Endometrial microvascular endothelial cells (primary cell): ENCODE data around the gene MEGF11. TPM values are rescaled to one million over a fixed set of nuclear protein-coding genes. Genes with fewer than 3 reads are reported as not detected.

Experiments
- in situ Hi-C: cut with HindIII; loops from 2 replicates; pipeline ENCODE4 v1.10.0; 2017; ENCODE audit warnings: low sequenced_read_pairs, low pct_unique_long_range_greater_than_20kb; ENCODE audit errors: inconsistent ontology term
- total RNA-seq: library from RNA; depleted of rRNA; stranded (reverse); fragments of >200 nt; gene quantifications from one replicate; pipeline ENCODE4 v1.2.3, GENCODE V29; 2015; ENCODE audit errors: inconsistent ontology term

Gene MEGF11
- total RNA-seq, 1 donor from 2014 or later: not detected

DNA sequence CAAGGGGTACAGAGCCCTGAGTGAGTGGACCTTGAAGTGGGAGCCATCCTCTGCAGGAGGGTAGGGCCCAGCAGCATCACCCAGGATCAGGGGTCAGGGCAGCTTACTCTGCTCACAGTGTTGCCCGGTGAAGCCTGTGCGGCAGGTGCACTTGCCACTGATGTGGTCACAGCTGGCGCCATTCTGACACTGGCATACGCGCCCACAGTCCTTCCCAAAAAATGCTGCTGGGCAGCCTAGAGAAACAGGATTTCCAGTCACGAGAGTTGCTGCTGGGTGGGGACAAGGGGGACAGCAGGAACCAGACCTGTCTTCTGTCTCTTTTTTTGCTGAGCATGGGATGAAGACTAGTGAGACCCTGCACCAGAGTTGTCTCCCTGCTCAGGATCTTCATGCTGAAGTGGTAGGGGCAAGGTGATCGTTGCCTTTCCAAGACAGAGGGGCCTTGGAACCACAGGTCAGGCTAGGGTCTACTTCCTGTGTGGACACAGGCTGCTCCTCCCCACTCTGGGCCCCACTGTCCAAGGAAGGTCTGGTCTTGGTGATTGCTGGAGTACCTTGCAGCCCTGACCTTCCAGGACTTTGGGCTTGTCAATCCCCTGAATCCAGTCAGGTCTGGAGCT, 337.4 kb downstream of the MEGF11 start:
- in situ Hi-C loops: no loop called here

DNA sequence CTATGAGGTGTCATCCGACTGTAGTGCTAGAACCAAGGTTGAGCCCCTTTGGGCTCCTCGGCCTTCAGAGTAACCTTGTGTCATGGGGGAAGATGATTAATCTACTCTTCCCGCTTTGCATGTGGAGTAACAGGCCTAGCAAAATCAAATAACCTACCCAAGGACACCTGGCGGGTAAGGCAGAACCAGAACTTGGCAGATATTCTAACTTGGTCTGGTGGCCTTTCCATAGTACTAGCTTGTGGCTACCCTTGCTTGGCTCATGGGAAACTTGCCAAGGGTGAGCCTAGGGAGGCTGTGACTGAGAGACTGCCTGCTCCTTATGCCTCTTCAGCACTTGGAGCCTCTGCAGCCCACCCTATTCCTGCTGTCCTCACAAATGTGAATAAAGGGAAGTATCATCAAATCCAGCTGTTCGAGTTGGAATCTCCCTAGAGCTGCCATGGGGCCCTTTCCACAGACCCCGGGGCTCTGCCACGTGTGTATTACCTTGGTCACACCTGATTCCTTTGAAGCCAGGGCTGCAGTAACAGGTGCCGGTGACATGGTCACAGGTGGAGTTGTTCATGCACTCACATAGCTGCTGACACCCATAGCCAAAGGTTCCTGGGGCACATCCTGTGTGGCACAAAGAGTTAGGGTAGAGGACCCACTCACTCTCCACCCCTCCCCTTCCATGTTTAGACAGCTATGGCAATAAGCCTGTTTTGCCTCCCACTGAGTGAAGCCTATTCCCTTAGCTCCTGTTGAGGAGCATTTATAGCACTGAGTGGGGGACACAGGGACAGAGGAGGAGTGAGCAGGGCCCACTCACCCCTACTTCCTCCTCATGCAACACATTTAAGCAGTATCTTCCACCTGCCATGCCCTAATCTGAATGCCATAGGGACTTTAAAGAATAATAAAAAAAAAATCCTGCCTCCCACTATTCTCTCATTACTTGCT, 338.3 kb downstream of the MEGF11 start:
- in situ Hi-C loops: no loop called here

DNA sequence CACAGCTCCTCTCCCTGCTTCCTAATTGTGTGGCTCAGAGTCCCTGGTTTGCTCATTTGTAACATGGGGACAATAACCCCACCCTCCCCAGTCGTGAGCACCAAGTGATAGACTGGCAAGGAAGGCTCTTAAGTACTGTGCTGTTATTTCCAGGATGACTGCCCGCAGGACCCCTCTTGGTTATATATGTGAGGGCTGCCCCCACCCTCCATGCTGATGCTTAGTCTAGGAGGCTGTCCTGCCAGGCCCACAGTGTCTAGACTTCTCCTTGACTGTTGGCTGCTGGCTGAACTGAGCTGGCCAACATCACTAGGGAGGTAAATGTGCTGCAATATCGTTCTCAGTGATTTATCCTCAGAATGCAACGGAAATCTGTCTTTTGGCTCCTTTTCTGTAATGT, 339.2 kb downstream of the MEGF11 start:
- in situ Hi-C loops: no loop called here

- in situ Hi-C loops: no loop called here
Observed at GRCh38 chr15:65913631-65914199, 339.8 kb downstream of the MEGF11 start.

DNA sequence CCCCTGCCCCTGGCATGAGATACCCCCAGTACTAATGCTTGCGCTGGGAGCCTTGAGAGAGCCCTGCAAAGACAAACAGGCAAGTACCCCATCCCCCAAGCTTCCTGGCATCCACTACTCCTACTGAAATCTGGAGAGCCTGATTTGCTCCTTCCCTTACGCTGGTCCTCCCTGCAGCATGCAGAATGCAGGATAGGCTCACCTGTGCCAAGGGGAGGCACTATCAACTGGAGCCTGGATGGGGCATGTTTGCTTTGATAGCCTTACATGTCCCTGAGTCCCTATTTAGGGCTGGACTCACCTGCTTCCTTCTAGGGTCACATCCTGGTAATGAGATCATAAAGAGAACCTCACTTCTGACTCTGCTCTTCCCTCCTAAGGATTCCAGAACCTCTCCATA, 341.3 kb downstream of the MEGF11 start:
- in situ Hi-C loops: no loop called here

- in situ Hi-C loops: no loop called here
Observed at GRCh38 chr15:65910341-65910740, 343.2 kb downstream of the MEGF11 start.

DNA sequence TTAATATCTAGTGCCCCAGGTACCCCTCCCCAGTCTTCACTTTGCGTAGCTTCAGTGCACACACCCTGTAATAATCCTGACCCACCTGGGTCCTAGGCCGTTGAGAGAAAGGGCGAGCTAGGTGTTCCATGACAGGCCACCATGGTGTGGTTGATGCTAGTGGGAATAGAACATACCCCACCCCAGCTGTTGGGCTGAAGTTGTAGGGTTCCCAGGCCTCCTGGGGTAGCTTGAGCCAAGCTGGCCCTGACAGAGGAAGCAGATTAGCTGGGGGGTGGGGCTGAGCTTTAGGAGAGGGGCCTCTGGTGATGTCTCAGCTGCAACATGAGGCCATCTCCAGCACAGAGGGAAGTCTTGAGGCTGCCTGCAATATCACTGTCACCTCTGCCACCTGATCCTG, 343.7 kb downstream of the MEGF11 start:
- in situ Hi-C loops: no loop called here

- in situ Hi-C loops: no loop called here
Observed at GRCh38 chr15:65908876-65909275, 344.7 kb downstream of the MEGF11 start.

GRCh38 chr15:65907661-65908060, 345.9 kb downstream of the MEGF11 start:
- in situ Hi-C loops: no loop called here

GRCh38 chr15:65906396-65906795, 347.2 kb downstream of the MEGF11 start:
- in situ Hi-C loops: no loop called here

DNA sequence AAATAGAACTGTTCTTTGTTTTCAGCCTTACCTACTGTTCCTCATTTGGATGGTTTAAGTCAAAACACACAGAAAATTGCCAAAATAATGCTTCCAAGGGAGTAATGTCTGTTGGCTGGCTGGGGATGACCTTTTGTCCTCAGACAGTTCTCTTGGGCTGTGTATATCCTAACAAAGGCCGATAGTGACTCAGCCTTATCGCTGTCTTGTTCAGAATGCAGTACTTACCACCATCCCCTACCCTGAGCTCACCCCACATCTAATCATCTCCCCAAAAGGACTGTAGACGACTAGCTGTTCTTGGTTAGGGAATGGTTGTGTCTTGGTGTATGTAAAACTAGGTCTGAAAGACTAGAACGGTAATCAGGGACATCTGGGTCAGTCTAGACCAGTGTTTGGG, 349.2 kb downstream of the MEGF11 start:
- in situ Hi-C loops: no loop called here

DNA sequence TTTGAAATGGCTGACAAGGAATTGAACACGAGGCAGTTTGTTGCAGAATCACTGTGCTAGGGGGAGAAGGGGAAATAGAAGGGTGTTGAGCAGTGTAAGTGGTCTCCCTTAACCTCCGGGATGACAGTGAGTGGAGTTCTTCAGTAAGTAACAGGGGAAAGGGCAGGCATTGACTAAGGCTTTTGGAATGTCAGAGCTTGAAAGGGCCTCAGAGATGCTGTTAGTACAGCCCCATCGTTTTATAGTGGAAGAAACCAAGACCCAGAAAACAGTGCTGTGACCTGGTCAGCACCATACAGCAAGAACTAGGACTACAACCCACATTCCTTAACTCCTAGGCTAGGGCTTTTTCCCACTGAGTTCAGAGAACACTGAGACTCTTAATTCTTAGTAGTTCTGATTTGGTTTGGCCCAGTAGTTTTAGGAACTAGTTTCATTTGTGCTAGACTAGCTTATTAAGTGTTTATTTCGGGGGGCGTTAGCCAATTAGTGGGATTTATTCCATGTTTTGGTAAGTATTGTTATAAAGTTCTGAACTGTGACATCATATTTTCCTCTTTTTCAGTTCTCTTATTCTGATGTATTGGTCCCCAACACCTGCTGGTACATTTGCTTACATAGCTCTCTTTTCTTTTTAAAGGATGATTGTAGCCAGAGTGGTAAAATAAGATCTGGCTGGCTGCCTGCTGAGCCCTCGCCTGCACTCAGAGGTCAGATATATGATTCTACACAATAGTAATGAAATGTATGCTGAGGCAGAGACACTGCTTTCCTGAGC, 350.1 kb downstream of the MEGF11 start:
- in situ Hi-C loops: no loop called here

DNA sequence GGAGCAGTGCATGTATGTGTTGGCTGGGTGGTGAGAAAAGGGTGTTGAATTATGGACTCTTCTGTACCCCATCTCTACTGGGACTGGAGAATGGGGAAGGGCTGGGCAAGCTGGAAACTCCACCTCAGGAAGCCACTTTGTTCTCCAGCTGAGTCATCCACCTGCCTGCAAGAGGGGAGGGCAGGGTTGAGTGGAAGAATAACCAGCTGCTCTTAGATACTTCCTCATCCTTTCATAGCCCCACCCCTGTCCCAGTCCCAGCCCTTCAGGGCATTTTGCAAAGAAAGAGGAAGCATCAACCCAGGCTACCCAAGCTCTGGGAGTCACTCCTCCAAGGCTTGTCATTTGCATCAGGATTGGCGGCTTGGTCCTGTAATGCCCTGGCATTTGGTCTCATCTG, 351.2 kb downstream of the MEGF11 start:
- in situ Hi-C loops: no loop called here

DNA sequence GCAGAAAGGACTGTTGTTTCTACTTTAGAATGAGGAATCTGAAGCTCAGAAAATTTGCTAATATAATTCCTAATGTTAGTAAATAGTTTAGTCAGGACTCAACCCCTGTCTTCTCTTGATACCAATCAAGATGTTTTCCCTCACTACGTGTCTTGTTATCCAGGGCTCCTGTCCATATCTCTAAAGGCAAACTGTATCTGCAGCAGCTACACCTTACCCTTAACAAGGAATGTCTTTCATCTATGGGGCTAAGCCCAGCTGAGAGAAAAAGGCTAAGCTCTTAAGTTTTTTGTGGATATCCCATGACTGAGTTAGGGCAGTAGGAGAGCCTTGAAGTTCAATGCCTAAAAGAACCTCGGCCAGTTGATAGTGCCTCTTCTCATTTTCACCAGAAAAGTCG, 351.7 kb downstream of the MEGF11 start:
- in situ Hi-C loops: no loop called here

GRCh38 chr15:65901336-65901735, 352.2 kb downstream of the MEGF11 start:
- in situ Hi-C loops: no loop called here

DNA sequence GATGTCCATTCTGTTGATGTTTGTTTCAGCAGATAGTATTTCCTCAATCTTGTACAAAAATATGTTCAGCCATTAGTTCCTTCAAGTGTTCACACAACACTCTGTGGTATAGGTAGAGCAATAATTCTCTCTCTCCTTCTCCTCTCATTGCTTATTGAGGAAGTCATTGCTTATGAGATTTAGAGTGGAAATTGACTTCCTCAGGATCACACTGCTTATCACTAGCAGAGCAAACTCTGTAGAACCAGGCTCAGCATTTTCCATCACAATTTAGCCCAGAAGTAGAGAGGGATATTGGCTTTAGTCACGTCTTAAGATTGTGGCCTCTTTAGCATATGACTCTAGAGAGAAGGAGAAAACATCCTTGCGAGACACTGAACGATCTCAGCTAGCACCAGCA, 353.1 kb downstream of the MEGF11 start:
- in situ Hi-C loops: no loop called here

GRCh38 chr15:65896236-65896635, 357.3 kb downstream of the MEGF11 start:
- in situ Hi-C loops: no loop called here

DNA sequence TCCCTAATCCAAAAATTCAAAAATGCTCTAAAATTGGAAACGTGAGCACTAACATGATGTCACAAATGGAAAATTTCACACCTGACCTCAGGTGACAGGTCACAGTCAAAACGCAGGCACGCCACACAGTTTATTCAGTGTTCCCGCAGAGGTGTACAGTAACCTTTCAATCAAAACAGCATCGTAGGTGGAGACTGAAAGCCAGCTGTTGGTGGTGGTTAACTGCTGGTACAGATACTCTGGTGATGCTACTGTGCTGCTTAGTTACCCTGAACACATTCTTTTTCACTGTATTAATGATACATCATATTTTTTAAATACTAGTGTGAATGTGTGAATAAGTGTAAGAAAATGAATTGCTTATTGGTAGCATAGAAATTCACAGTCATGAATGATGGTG, 360.5 kb downstream of the MEGF11 start:
- in situ Hi-C loops: no loop called here

GRCh38 chr15:65888981-65889380, 364.6 kb downstream of the MEGF11 start:
- in situ Hi-C loops: no loop called here
